B cell (primary cell): ENCODE data around the gene DOCK8. TPM values are rescaled to one million over a fixed set of nuclear protein-coding genes. Genes with fewer than 3 reads are reported as not detected.

Source experiments
- ATAC-seq: fragments of 200-7000 bp; cut with Tn5 transposase; one replicate; pipeline ENCODE4 v1.10.0; 2021; ENCODE audit warnings: low read depth, mild to moderate bottlenecking, moderate number of reproducible peaks, moderate library complexity
- CTCF ChIA-PET: fragments of 350-600 bp; sonication (Branson Sonifier 250); formaldehyde crosslinking; loops from one replicate; lab custom pipeline; 2021; ENCODE audit warnings: antibody characterized with exemption, inconsistent platforms; lab: Charles Lee
- POLR2A ChIA-PET: fragments of 350-600 bp; sonication (Branson Sonifier 250); formaldehyde crosslinking; loops from one replicate; lab custom pipeline; 2021; ENCODE audit warnings: antibody characterized with exemption; lab: Charles Lee
- DNase-seq: peaks from one replicate; pipeline ENCODE4 v3.0.0; 2013
- H2AFZ ChIP-seq: 2 replicates; pipeline ENCODE4 v1.6.1; 2012; ENCODE audit warnings: mild to moderate bottlenecking, low read depth, low read length; ENCODE audit not compliant: insufficient read depth, poor library complexity, severe bottlenecking
- H3K27ac ChIP-seq, 2 donors: 1 replicate in 1 of 2; 2 replicates in 1 of 2; pipeline ENCODE4 v1.5.1; 2012 to 2013; ENCODE audit warnings: low read length in 2 of 2, mild to moderate bottlenecking in 2 of 2, moderate library complexity in 1 of 2
- H3K27me3 ChIP-seq, 4 experiments: fragments of 200-600 bp in 1 of 4; sonication (generic) in 1 of 4; replicated peaks in 1 of 4; 1 replicate in 2 of 4; 2 replicates in 2 of 4; pipeline versions ENCODE4 v1.6.1 to v1.7.0; 2013 to 2016; ENCODE audit warnings: low read length in 3 of 4, mild to moderate bottlenecking in 2 of 4, mixed read lengths in 1 of 4, moderate library complexity in 1 of 4; ENCODE audit not compliant: insufficient read depth in 4 of 4, control insufficient read depth in 3 of 4; ENCODE audit errors: control extremely low read depth in 1 of 4
- H3K36me3 ChIP-seq, 2 experiments: replicated peaks in 1 of 2; 1 replicate in 1 of 2; 2 replicates in 1 of 2; pipeline versions ENCODE4 v1.6.1 to v1.7.1; 2013; ENCODE audit warnings: low read length in 1 of 2; ENCODE audit not compliant: insufficient read depth in 2 of 2, control insufficient read depth in 1 of 2; ENCODE audit errors: control extremely low read depth in 1 of 2, extremely low read depth in 1 of 2
- H3K4me1 ChIP-seq, 2 donors: fragments of 200-600 bp in 1 of 2; sonication (generic) in 1 of 2; 1 replicate in 1 of 2; 2 replicates in 1 of 2; pipeline versions ENCODE4 v1.5.1 to v1.6.1; 2013 to 2017; ENCODE audit warnings: low read length in 2 of 2; ENCODE audit not compliant: control insufficient read depth in 2 of 2, insufficient read depth in 2 of 2
- H3K4me2 ChIP-seq: replicated peaks from 2 replicates; pipeline ENCODE3; 2012; ENCODE audit warnings: mild to moderate bottlenecking, low read depth, low read length; ENCODE audit not compliant: poor library complexity, severe bottlenecking
- H3K4me3 ChIP-seq, 5 experiments: fragments of 200-600 bp in 1 of 5; sonication (generic) in 1 of 5; 1 replicate in 3 of 5; 2 replicates in 2 of 5; pipeline versions ENCODE4 v1.5.1 to v1.7.0; 2011 to 2016; ENCODE audit warnings: low read length in 4 of 5, mild to moderate bottlenecking in 4 of 5, low read depth in 2 of 5, control low read depth in 1 of 5, moderate library complexity in 1 of 5; ENCODE audit not compliant: insufficient read depth in 1 of 5; ENCODE audit errors: control extremely low read depth in 1 of 5, extremely low read depth in 1 of 5
- H3K79me2 ChIP-seq: fragments of 200-600 bp; sonication (generic); one replicate; pipeline ENCODE4 v1.6.0; 2016; ENCODE audit warnings: low read length; ENCODE audit not compliant: control insufficient read depth, insufficient read depth
- H3K9ac ChIP-seq: fragments of 200-600 bp; sonication (generic); 2 replicates; pipeline ENCODE4 v1.6.1; 2017; ENCODE audit warnings: mild to moderate bottlenecking, low read length, moderate library complexity
- H3K9me3 ChIP-seq, 3 donors: one replicate each; pipeline versions ENCODE4 v1.6.1 to v1.7.1; 2013; ENCODE audit warnings: low read length in 2 of 3; ENCODE audit not compliant: control insufficient read depth in 2 of 3, insufficient read depth in 1 of 3; ENCODE audit errors: control extremely low read depth in 1 of 3
- H4K20me1 ChIP-seq: 2 replicates; pipeline ENCODE4 v1.6.0; 2012; ENCODE audit warnings: mild to moderate bottlenecking, low read length; ENCODE audit not compliant: insufficient read depth, control insufficient read depth, poor library complexity, severe bottlenecking
- H3K27ac Mint-ChIP-seq: one replicate; pipeline ENCODE4 v1.8.0; 2021; ENCODE audit warnings: mixed read lengths
- H3K27me3 Mint-ChIP-seq: one replicate; pipeline ENCODE4 v1.8.0; 2021; ENCODE audit warnings: mixed read lengths
- H3K4me1 Mint-ChIP-seq: one replicate; pipeline ENCODE4 v1.8.0; 2021; ENCODE audit warnings: mixed read lengths
- H3K4me3 Mint-ChIP-seq: one replicate; pipeline ENCODE4 v1.8.0; 2021; ENCODE audit warnings: mixed read lengths
- H3K9me3 Mint-ChIP-seq: one replicate; pipeline ENCODE4 v1.8.0; 2022; ENCODE audit warnings: mixed read lengths; ENCODE audit not compliant: insufficient read depth
- CTCF ChIP-seq: fragments of 200-600 bp; IDR thresholded peaks from one replicate; pipeline ENCODE4 v1.8.0; 2022; ENCODE audit warnings: antibody characterized with exemption, mild to moderate bottlenecking
- EZH2 ChIP-seq: IDR thresholded peaks from 2 replicates; pipeline ENCODE4 v1.6.1; 2012; ENCODE audit warnings: borderline replicate concordance, low read depth, mild to moderate bottlenecking, moderate library complexity, low read length; ENCODE audit not compliant: insufficient read depth, poor library complexity, severe bottlenecking
- WGBS: methylation state at CpG from one replicate; pipeline ENCODE4 v1.1.5; 2013; ENCODE audit warnings: missing lambda C conversion rate; ENCODE audit not compliant: insufficient coverage; 5-methylcytosine and 5-hydroxymethylcytosine counted together
- intact Hi-C: fragments of 100-400 bp; cut with micrococcal nuclease; formaldehyde crosslinking; loops from one replicate; pipeline ENCODE4 v1.10.0; 2022
- polyA plus RNA-seq: library from polyadenylated mRNA; depleted of rRNA; stranded (reverse); fragments of >200 nt; gene quantifications from 2 replicates; pipeline ENCODE4 v1.2.3, GENCODE V29; 2012
- total RNA-seq, 2 donors: library from RNA; stranded (reverse); fragments of 120-200 nt in 1 of 2; gene quantifications; 1 replicate in 1 of 2; 2 replicates in 1 of 2; pipeline versions ENCODE4 v1.2.3 to v1.2.4, GENCODE V29; 2013 to 2022

The DOCK8 gene
- total and polyA plus RNA-seq, 2 donors (not counting 1 experiment from before 2014, with no cell fraction given), result 47.6 to 288 TPM

GRCh38 chr9:503881-504852 is 289.5 kb downstream of the DOCK8 start, which contains the start of gene KANK1:
Gene KANK1, plus strand, starts transcription at chr9:504695.
- Mint-ChIP-seq H3K4me3 (peak within 1 kb of the TSS; percentile 91), H3K4me1 (peaks cover 16% of the 10 kb centered on the region), H3K27ac (peak within 1 kb of the TSS; percentile 80), H3K9me3 (no peaks in the 10 kb centered on the region), H3K27me3 (peaks cover 28% of the 10 kb centered on the region)
- ChIA-PET CTCF (interaction anchor here (0.9 to 1.9 kb wide), 4 partner anchors 9 to 109 kb away, joined by 3 to 6 read pairs (median 4); no protein-coding TSS in a partner anchor), POLR2A (no interaction called here)
- Histone ChIP-seq H3K9ac (peak within 1 kb of the TSS; percentile 74), H4K20me1 (no peaks in the 10 kb centered on the region), H3K27me3 (peaks cover 0 to 26% (median 6%) of the 10 kb centered on the region in 4 experiments), H3K4me2 (peak within 1 kb of the TSS; percentile 97), H3K79me2 (no peaks in the 10 kb centered on the region), H3K9me3 (no peaks in the 10 kb centered on the region), H3K27ac (no peak within 1 kb of the TSS), H3K4me3 (peak within 1 kb of the TSS; percentile 44 to 80 (median 58)), H3K4me1 (peaks cover 16 to 19% of the 10 kb centered on the region in 2 donors), H2AFZ (peak within 1 kb of the TSS; percentile 97), H3K36me3 (no peaks in the 10 kb centered on the region)
- TF ChIP-seq CTCF, result peak; percentile 57
- no peak for TF ChIP-seq EZH2
- DNase-seq (peak; percentile 90), ATAC-seq (peak; percentile 80)
- intact Hi-C loops, result loop anchor here (1.0 kb wide), 2 partner anchors 34 to 61 kb away; no protein-coding TSS in a partner anchor
- WGBS, result under 1% methylated on average over 118 of the region's 119 CpGs
